GM13977 (cell line): Measurements from ENCODE around the gene SMYD3.

Source experiments
- DNase-seq: peaks from one replicate; pipeline ENCODE4 v3.0.0; 2012; ENCODE audit warnings: low spot score
- in situ Hi-C: fragments of 300-500 bp; cut with MboI; formaldehyde crosslinking; loops from one replicate; pipeline ENCODE4 v1.12.0; 2022; ENCODE audit warnings: low sequenced_read_pairs, low pct_unique_long_range_greater_than_20kb, mixed read lengths, inconsistent platforms; ENCODE audit not compliant: unreplicated experiment
- TF ChIP-seq, protein P1 (sequence below): IDR thresholded peaks from 2 replicates; pipeline ENCODE4 v1.5.1; 2012; ENCODE audit warnings: mild to moderate bottlenecking, control low read depth; ENCODE audit not compliant: insufficient read depth; ENCODE audit errors: extremely low read depth, missing control alignments

Gene SMYD3

DNA sequence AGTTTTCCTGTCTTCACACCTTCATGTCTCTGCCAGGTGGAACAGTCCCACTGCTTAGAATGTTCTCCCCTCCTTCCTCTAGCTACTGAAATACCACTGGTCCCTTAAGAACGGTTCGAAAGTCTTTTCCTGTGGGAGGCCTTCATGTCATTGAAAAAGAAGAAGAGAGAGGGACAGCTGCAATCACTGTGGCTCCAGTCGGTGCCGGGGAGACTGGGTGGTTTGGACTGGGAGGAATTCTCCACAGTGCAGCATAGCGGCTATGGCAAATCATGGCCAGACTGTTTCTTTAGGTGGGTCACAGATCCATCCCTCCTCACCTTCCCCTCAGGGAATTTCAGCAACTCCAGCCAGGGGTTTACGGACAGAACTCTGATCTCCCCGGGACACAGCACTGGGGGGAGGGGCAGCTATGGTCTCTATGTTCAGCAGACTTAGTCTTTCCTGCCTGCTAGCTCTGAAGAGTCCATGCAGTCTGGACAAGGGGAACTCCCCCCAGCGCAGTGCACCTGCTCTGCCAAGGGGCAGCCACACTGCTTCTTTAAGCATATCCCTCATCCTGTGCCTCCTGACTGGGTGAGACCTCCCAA is 567.2 kb downstream of the SMYD3 start:
- no peak for DNase-seq
- TF ChIP-seq, protein P1, sequence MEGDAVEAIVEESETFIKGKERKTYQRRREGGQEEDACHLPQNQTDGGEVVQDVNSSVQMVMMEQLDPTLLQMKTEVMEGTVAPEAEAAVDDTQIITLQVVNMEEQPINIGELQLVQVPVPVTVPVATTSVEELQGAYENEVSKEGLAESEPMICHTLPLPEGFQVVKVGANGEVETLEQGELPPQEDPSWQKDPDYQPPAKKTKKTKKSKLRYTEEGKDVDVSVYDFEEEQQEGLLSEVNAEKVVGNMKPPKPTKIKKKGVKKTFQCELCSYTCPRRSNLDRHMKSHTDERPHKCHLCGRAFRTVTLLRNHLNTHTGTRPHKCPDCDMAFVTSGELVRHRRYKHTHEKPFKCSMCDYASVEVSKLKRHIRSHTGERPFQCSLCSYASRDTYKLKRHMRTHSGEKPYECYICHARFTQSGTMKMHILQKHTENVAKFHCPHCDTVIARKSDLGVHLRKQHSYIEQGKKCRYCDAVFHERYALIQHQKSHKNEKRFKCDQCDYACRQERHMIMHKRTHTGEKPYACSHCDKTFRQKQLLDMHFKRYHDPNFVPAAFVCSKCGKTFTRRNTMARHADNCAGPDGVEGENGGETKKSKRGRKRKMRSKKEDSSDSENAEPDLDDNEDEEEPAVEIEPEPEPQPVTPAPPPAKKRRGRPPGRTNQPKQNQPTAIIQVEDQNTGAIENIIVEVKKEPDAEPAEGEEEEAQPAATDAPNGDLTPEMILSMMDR, result no peak
- in situ Hi-C loops, result no loop called here

DNA sequence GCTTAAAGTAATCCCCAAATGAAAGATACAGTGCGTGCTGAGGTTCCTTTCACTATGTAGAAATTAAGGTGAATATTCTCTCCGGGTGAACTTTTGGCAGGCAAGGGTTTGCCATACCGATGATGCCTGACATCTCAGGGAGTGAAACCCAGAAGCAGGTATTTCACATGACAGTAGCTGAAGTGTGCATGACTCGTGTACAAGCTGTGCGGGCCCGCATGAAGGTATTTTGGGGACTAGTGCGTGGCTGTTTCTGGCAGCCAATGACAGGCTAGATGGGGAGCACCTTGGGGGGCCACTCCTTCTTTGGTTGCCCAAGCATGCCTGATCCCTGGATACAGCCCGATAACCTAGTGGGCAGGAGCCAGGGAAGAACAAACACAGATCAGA is 569.0 kb downstream of the SMYD3 start:
- TF ChIP-seq, protein P1, result no peak
- DNase-seq, result no peak
- in situ Hi-C loops, result no loop called here

DNA sequence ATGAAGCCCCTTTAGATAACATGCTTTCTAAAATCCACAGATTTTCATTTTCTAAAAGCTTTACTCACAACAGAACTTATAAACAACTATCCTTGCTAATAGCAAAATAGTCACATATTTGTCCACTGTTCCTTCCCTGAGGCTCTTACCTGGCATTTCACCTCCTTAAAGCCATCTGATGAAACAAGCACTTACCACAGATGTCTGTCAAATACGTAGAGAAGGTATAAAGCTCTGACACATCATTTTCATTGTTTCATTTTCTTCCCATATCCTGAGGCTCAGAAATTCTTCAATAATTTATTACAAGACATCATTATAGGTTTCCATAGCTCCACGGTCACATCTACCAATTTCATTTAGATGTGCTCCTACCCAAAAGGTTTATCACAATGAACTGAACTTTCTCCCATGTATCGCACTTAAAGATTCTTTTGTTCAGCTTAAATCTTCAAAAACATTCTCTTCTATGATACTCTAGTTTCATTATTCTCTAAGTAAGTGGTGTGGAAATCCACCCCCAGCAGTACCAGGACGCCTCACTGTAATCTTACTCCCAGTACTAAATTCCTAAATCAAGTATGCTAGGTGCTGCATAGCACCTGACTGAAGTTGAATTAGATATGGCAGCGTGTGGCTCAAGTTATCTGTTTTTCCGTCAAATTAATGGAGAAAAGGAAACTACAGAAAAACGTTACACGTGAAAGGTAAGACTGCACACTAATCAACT is 569.6 kb downstream of the SMYD3 start:
- no peak for DNase-seq
- in situ Hi-C loops, result no loop called here
- TF ChIP-seq, protein P1, result no peak

DNA sequence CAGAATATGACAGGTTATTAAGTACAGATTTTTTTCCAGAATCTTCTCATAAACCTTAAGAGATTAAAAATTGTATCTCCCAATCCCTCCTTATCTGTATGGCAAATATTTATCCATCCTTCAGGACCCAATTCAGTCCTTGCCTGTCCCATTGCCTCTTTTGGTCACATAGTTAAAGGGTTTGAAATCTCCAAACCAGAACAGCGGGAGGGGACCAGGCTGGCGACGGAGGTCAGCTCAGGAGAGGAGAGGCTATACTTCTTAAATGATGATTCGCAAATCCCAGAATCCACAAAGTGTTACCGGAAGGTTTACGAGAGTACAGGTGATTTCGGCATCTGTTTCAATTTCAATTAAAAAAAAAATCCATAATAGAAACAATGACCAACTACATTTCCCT is 572.7 kb downstream of the SMYD3 start:
- DNase-seq, result no peak
- TF ChIP-seq, protein P1, result no peak
- in situ Hi-C loops, result no loop called here

DNA sequence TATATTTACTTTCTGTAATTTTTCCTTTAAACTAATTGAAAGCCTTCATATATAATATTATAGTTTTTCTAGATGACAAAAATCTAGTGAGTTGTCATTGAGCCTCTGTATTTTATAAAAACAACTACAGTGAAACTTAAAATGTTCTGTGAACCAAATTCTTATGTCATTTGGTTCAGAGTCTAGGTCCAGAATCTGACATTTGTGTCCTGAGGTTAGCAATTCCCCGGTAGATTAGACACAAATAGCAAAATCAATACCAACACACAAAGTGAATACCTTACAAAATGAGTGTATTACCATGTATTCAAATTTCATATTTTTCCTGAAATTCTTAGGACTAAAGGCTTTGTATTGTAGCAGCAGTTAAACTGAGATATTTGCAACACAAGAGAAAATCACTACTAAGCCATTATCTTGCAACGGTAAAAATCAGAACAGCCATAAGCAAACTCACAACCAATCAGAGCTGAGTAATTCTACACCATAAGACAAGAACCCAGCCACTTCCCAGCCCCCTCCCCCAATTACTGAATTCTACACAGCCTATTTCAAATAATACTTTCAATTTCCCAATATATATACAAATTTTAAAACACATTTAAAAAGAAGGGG is 573.5 kb downstream of the SMYD3 start:
- in situ Hi-C loops, result no loop called here
- no peak for DNase-seq
- TF ChIP-seq, protein P1, result no peak

DNA sequence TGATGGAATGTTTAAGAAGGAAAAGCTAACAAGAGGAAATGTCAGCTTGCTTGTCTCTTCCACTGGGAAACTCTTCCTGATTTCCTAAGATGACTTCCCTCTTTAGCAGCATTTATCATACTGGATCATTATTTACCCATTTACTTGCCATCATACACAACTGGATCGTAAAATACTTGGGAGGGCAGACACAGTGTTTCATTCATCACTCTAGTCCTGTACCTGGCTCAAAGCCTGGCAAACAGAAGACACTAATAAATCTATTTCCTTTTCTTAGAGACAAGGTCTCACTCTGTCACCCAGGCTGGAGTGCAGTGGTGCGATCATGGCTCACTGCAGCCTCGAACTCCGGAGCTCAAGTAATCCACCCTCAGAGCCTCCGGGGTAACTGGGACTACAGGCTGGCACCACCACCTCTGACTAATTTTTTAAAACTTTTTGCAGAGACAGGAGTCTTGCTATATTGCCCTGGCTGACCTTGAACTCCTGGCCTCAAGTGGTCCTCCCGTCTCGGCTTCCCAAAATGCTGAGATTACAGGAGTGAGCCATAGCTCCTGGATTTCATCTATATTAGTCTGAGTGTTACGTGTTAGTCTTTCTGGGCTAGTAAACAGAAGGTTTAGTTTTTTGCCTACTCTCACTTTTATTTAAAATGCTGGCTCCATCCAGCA is 574.6 kb downstream of the SMYD3 start:
- no peak for DNase-seq
- TF ChIP-seq, protein P1, result no peak
- in situ Hi-C loops, result no loop called here
